CD14-positive monocyte (primary cell): ENCODE data around the gene MCC. TPM values are rescaled to one million over a fixed set of nuclear protein-coding genes. Genes with fewer than 3 reads are reported as not detected.

Experiments used
- DNase-seq, 3 donors: peaks; one replicate each; pipeline ENCODE4 v3.0.0-alpha.2; 2011 to 2022
- H2AFZ ChIP-seq: 2 replicates; pipeline ENCODE4 v1.6.0; 2012; ENCODE audit warnings: mild to moderate bottlenecking, low read depth, low read length, inconsistent platforms; ENCODE audit not compliant: insufficient read depth, poor library complexity, severe bottlenecking
- H3K27ac ChIP-seq, 2 donors: 1 replicate in 1 of 2; 2 replicates in 1 of 2; pipeline ENCODE4 v1.5.1; 2012 to 2013; ENCODE audit warnings: low read length in 2 of 2, control low read depth in 1 of 2, inconsistent platforms in 1 of 2, low read depth in 1 of 2, mild to moderate bottlenecking in 1 of 2
- H3K27me3 ChIP-seq, 2 donors: one replicate each; pipeline versions ENCODE4 v1.6.0 to v1.6.1; 2011 to 2013; ENCODE audit warnings: low read length in 2 of 2; ENCODE audit not compliant: control insufficient read depth in 2 of 2, insufficient read depth in 2 of 2
- H3K36me3 ChIP-seq, 2 donors: replicated peaks in 1 of 2; 1 replicate in 1 of 2; 2 replicates in 1 of 2; pipeline versions ENCODE4 v1.5.1 to v1.6.1; 2012 to 2013; ENCODE audit warnings: low read length in 2 of 2, control low read depth in 1 of 2, inconsistent platforms in 1 of 2, mild to moderate bottlenecking in 1 of 2; ENCODE audit not compliant: insufficient read depth in 2 of 2, control insufficient read depth in 1 of 2
- H3K4me1 ChIP-seq, 2 donors: 1 replicate in 1 of 2; 2 replicates in 1 of 2; pipeline versions ENCODE4 v1.5.1 to v1.6.1; 2012 to 2013; ENCODE audit warnings: low read length in 2 of 2, control low read depth in 1 of 2, inconsistent platforms in 1 of 2, mild to moderate bottlenecking in 1 of 2, moderate library complexity in 1 of 2; ENCODE audit not compliant: insufficient read depth in 2 of 2, control insufficient read depth in 1 of 2
- H3K4me2 ChIP-seq: replicated peaks from 2 replicates; pipeline ENCODE3; 2012; ENCODE audit warnings: low read length, moderate library complexity, mild to moderate bottlenecking; ENCODE audit not compliant: poor library complexity, severe bottlenecking; ENCODE audit errors: extremely low read depth
- H3K4me3 ChIP-seq, 3 experiments: fragments of 200-600 bp in 1 of 3; sonication (generic) in 1 of 3; replicated peaks in 1 of 3; 1 replicate in 2 of 3; 2 replicates in 1 of 3; pipeline ENCODE4 v1.5.1; 2011 to 2013; ENCODE audit warnings: low read length in 3 of 3, mild to moderate bottlenecking in 3 of 3, control low read depth in 2 of 3, low read depth in 2 of 3, inconsistent platforms in 1 of 3, moderate library complexity in 1 of 3
- H3K79me2 ChIP-seq: 2 replicates; pipeline ENCODE4 v1.6.0; 2012; ENCODE audit warnings: mild to moderate bottlenecking, control low read depth, inconsistent platforms, low read length, moderate library complexity; ENCODE audit not compliant: insufficient read depth
- H3K9ac ChIP-seq: 2 replicates; pipeline ENCODE4 v1.6.0; 2017; ENCODE audit warnings: low read length, mild to moderate bottlenecking; ENCODE audit not compliant: insufficient read depth, poor library complexity, severe bottlenecking
- H3K9me3 ChIP-seq, 2 donors: replicated peaks in 1 of 2; 1 replicate in 1 of 2; 2 replicates in 1 of 2; pipeline versions ENCODE4 v1.5.1 to v1.6.1; 2012 to 2013; ENCODE audit warnings: low read length in 2 of 2, control low read depth in 1 of 2; ENCODE audit not compliant: control insufficient read depth in 1 of 2, insufficient read depth in 1 of 2
- H4K20me1 ChIP-seq: 2 replicates; pipeline ENCODE4 v1.6.0; 2012; ENCODE audit warnings: mild to moderate bottlenecking, low read length, control low read depth, moderate library complexity; ENCODE audit not compliant: insufficient read depth
- H3K27ac Mint-ChIP-seq, 7 donors: one replicate each; pipeline ENCODE4 v1.8.0; 2020; ENCODE audit warnings: mild to moderate bottlenecking in 7 of 7, mixed read lengths in 7 of 7, moderate library complexity in 6 of 7, inconsistent platforms in 2 of 7
- H3K27me3 Mint-ChIP-seq, 3 donors: one replicate each; pipeline ENCODE4 v1.8.0; 2021 to 2022; ENCODE audit warnings: low read depth in 3 of 3, mild to moderate bottlenecking in 3 of 3, mixed read lengths in 3 of 3, moderate library complexity in 3 of 3, inconsistent platforms in 1 of 3
- H3K36me3 Mint-ChIP-seq, 2 donors: one replicate each; pipeline ENCODE4 v1.8.0; 2020; ENCODE audit warnings: mixed read lengths in 2 of 2, inconsistent platforms in 1 of 2, mild to moderate bottlenecking in 1 of 2
- H3K4me1 Mint-ChIP-seq: one replicate; pipeline ENCODE4 v1.8.0; 2020; ENCODE audit warnings: mild to moderate bottlenecking, mixed read lengths
- H3K4me3 Mint-ChIP-seq, 2 donors: one replicate each; pipeline ENCODE4 v1.8.0; 2020; ENCODE audit warnings: mild to moderate bottlenecking in 2 of 2, mixed read lengths in 2 of 2, moderate library complexity in 1 of 2
- H3K9me3 Mint-ChIP-seq, 7 donors: one replicate each; pipeline ENCODE4 v1.8.0; 2020 to 2022; ENCODE audit warnings: mixed read lengths in 7 of 7, mild to moderate bottlenecking in 6 of 7, moderate library complexity in 6 of 7, inconsistent platforms in 2 of 7
- WGBS: methylation state at CpG from one replicate; pipeline ENCODE4 v1.1.5; 2013; ENCODE audit warnings: missing lambda C conversion rate; ENCODE audit not compliant: insufficient coverage; 5-methylcytosine and 5-hydroxymethylcytosine counted together
- intact Hi-C, 2 donors: fragments of 100-400 bp; cut with micrococcal nuclease; formaldehyde crosslinking; loops; one replicate each; pipeline versions ENCODE4 v1.15.0 to v1.15.1; 2023
- polyA plus RNA-seq, 3 donors: library from polyadenylated mRNA; depleted of rRNA in 1 of 3; unstranded in 2 of 3; stranded (reverse) in 1 of 3; fragments of 300-500 nt in 2 of 3; fragments of >200 nt in 1 of 3; fragmentation: Illumina TruSeq in 2 of 3; gene quantifications; 1 replicate in 2 of 3; 2 replicates in 1 of 3; pipeline ENCODE4 v1.2.3, GENCODE V29; 2012 to 2021
- TF ChIP-seq, protein P1 (sequence below): fragments of 200-600 bp; IDR thresholded peaks from one replicate; pipeline ENCODE4 v1.8.0; 2022; ENCODE audit warnings: antibody characterized with exemption, mild to moderate bottlenecking

The MCC gene
- polyA plus RNA-seq, 3 donors: 0.09 TPM; not detected in 2

DNA sequence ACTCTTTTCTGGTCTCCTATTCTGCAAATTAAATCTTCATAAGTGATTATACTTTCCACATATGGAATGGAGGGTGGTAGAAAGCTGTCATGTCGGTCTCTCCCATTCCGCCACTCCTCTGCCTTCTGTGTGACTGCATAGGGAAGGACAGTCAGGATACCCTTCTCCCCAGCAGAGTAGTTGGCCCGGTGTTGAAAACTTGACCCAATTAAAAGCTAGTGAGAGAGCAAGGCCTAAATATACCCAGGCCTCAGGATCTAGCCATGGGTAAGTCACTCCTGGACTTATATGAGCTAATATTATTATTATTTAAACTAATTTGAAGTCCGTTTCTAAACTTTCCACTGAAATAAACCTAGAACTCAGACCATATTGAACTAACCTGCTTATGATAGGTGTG is 248.2 kb downstream of the MCC start:
- no peak for DNase-seq
- intact Hi-C loops: no loop called here
- H3K4me2 ChIP-seq: no peak overlapping the region
- H4K20me1 ChIP-seq: no peaks in the 10 kb centered on the region
- H3K4me1 ChIP-seq: no peaks in the 10 kb centered on the region
- no peaks in the 10 kb centered on the region for H3K36me3 Mint-ChIP-seq
- H3K27me3 ChIP-seq: peaks cover 8 to 15% of the 10 kb centered on the region in 2 donors
- H3K27ac Mint-ChIP-seq: no peak overlapping the region
- no peak overlapping the region for H3K4me3 ChIP-seq
- H3K9me3 ChIP-seq: peaks cover 0 to 2% of the 10 kb centered on the region in 2 donors
- no peak overlapping the region for H3K27ac ChIP-seq
- 100% methylated on average over 1 of the region's 4 CpGs for WGBS
- peaks cover 0 to 6% (median 2%) of the 10 kb centered on the region in 7 donors for H3K9me3 Mint-ChIP-seq
- peaks cover 6 to 12% (median 8%) of the 10 kb centered on the region in 3 donors for H3K27me3 Mint-ChIP-seq
- no peak overlapping the region for H2AFZ ChIP-seq
- no peaks in the 10 kb centered on the region for H3K4me1 Mint-ChIP-seq
- TF ChIP-seq, protein P1, sequence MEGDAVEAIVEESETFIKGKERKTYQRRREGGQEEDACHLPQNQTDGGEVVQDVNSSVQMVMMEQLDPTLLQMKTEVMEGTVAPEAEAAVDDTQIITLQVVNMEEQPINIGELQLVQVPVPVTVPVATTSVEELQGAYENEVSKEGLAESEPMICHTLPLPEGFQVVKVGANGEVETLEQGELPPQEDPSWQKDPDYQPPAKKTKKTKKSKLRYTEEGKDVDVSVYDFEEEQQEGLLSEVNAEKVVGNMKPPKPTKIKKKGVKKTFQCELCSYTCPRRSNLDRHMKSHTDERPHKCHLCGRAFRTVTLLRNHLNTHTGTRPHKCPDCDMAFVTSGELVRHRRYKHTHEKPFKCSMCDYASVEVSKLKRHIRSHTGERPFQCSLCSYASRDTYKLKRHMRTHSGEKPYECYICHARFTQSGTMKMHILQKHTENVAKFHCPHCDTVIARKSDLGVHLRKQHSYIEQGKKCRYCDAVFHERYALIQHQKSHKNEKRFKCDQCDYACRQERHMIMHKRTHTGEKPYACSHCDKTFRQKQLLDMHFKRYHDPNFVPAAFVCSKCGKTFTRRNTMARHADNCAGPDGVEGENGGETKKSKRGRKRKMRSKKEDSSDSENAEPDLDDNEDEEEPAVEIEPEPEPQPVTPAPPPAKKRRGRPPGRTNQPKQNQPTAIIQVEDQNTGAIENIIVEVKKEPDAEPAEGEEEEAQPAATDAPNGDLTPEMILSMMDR: no peak
- no peaks in the 10 kb centered on the region for H3K36me3 ChIP-seq
- H3K4me3 Mint-ChIP-seq: no peak overlapping the region
- H3K79me2 ChIP-seq: no peaks in the 10 kb centered on the region
- H3K9ac ChIP-seq: no peak overlapping the region

DNA sequence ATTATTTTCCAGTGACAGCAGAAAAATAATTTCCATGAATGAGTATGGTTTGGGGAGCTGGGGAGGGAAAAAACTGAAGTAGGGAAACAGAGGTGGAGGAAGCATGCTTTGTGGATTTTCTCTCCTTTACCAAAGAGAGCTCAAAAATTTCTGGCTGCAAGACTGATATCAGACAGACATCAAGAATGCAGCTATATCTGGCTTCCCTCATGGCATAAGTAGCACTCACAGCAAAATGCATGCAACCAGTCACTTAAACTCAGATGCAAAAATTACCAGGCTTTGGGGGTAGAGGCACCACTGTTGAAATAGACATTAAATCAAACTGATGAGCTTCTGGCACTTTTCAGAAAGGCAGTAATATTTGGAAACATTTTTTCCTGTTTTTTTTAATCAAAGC is 250.4 kb downstream of the MCC start:
- no peaks in the 10 kb centered on the region for H3K79me2 ChIP-seq
- H3K4me1 ChIP-seq: no peaks in the 10 kb centered on the region
- Mint-ChIP-seq H3K27me3 (peaks cover 6 to 16% (median 13%) of the 10 kb centered on the region in 3 donors), H3K27ac (no peak overlapping the region), H3K4me3 (no peak overlapping the region), H3K36me3 (no peaks in the 10 kb centered on the region), H3K9me3 (peaks cover 0 to 2% (median 0%) of the 10 kb centered on the region in 7 donors), H3K4me1 (no peaks in the 10 kb centered on the region)
- no peak overlapping the region for H2AFZ ChIP-seq
- intact Hi-C loops: no loop called here
- no peak overlapping the region for H3K27ac ChIP-seq
- H3K4me2 ChIP-seq: no peak overlapping the region
- H3K4me3 ChIP-seq: no peak overlapping the region
- H3K36me3 ChIP-seq: no peaks in the 10 kb centered on the region
- DNase-seq: no peak
- H3K9me3 ChIP-seq: no peaks in the 10 kb centered on the region
- peaks cover 10 to 17% of the 10 kb centered on the region in 2 donors for H3K27me3 ChIP-seq
- TF ChIP-seq, protein P1: no peak
- H3K9ac ChIP-seq: no peak overlapping the region
- H4K20me1 ChIP-seq: no peaks in the 10 kb centered on the region
